ENCODE results near the gene C11orf87.

Gene C11orf87

GRCh38 chr11:109454857-109455256 lies 32.9 kb downstream of the C11orf87 start:
- no peak for DNase-seq
